NCI-H226 (cell line): Measurements from ENCODE around the gene CYP8B1.
"Not testable (repeated sequence)": the region's sequence is repeated elsewhere in the genome, so short reads cannot be mapped to it uniquely, and the experiment has no call there.

ENCODE experiments used
- DNase-seq: peaks from one replicate; pipeline ENCODE4 v3.0.0-alpha.2; 2015

Gene CYP8B1

GRCh38 chr3:42884324-42884723, 8.6 kb upstream of the CYP8B1 start:
- no peak for DNase-seq

- not testable (repeated sequence) for DNase-seq
Measured at GRCh38 chr3:42883251-42883930, 7.7 kb upstream of the CYP8B1 start.

- peak; percentile 64 for DNase-seq
Measured at GRCh38 chr3:42880601-42881451, 5.1 kb upstream of the CYP8B1 start.

- no peak for DNase-seq
Measured at GRCh38 chr3:42880183-42880582, 4.5 kb upstream of the CYP8B1 start.

- DNase-seq: no peak
Measured at GRCh38 chr3:42877881-42878280, 2.2 kb upstream of the CYP8B1 start.

GRCh38 chr3:42876940-42877720, 1.5 kb upstream of the CYP8B1 start:
- DNase-seq: no peak

GRCh38 chr3:42876401-42876800, 722 bp upstream of the CYP8B1 start:
- DNase-seq: no peak

- DNase-seq: no peak
Measured at GRCh38 chr3:42874749-42875148, 930 bp downstream of the CYP8B1 start.

GRCh38 chr3:42873221-42873982, 2.3 kb downstream of the CYP8B1 start:
- DNase-seq: no peak

GRCh38 chr3:42872718-42873117, 3.0 kb downstream of the CYP8B1 start:
- no peak for DNase-seq

GRCh38 chr3:42871592-42872196, 4.0 kb downstream of the CYP8B1 start:
- no peak for DNase-seq

- no peak for DNase-seq
Measured at GRCh38 chr3:42868841-42869240, 6.8 kb downstream of the CYP8B1 start.

GRCh38 chr3:42867138-42867537, 8.5 kb downstream of the CYP8B1 start:
- no peak for DNase-seq

- no peak for DNase-seq
Measured at GRCh38 chr3:42865256-42865655, 10.4 kb downstream of the CYP8B1 start.

- DNase-seq: no peak
Measured at GRCh38 chr3:42864321-42864950, 11.2 kb downstream of the CYP8B1 start.

GRCh38 chr3:42856544-42856943, 19.1 kb downstream of the CYP8B1 start:
- DNase-seq: no peak

- no peak for DNase-seq
Measured at GRCh38 chr3:42855547-42856380, 19.9 kb downstream of the CYP8B1 start.

GRCh38 chr3:42855219-42855546, 20.5 kb downstream of the CYP8B1 start:
- DNase-seq: no peak

- DNase-seq: no peak
Measured at GRCh38 chr3:42853739-42854302, 21.9 kb downstream of the CYP8B1 start.

GRCh38 chr3:42853056-42853455, 22.6 kb downstream of the CYP8B1 start:
- DNase-seq: no peak

- no peak for DNase-seq
Measured at GRCh38 chr3:42852441-42852840, 23.2 kb downstream of the CYP8B1 start.
